HepG2 (cell line): ENCODE measurements around the gene SNX9. TPM values are rescaled to one million over a fixed set of nuclear protein-coding genes. Genes with fewer than 3 reads are reported as not detected.
A peak's percentile ranks its signal among the peaks of the same experiment; 100 is the strongest.

Experiments used
- ATF1 ChIP-seq: IDR thresholded peaks from 2 replicates; pipeline ENCODE4 v1.6.1; 2016; ENCODE audit warnings: mild to moderate bottlenecking, control low read depth
- BRD4 ChIP-seq: sonication (generic); formaldehyde crosslinking; IDR thresholded peaks from 2 replicates; pipeline ENCODE4 v1.4.0; 2020; ENCODE audit warnings: missing genetic modification reagents
- FLYWCH1 ChIP-seq: sonication (generic); formaldehyde crosslinking; IDR thresholded peaks from 2 replicates; pipeline ENCODE4 v1.8.1; 2023; ENCODE audit warnings: mild to moderate bottlenecking, missing genetic modification reagents
- FOSL2 ChIP-seq: sonication (generic); formaldehyde crosslinking; IDR thresholded peaks from 2 replicates; pipeline ENCODE4 v1.4.0; 2020; ENCODE audit warnings: missing genetic modification reagents
- JUNB ChIP-seq: sonication (generic); formaldehyde crosslinking; IDR thresholded peaks from 2 replicates; pipeline ENCODE4 v1.8.0; 2022; ENCODE audit warnings: missing genetic modification reagents, mild to moderate bottlenecking, borderline replicate concordance
- KAT7 ChIP-seq: IDR thresholded peaks from 2 replicates; pipeline ENCODE4 v1.6.1; 2018; ENCODE audit warnings: borderline replicate concordance, missing compliant biosample characterization
- RAD21 ChIP-seq: fragments of 450-650 bp; formaldehyde crosslinking; IDR thresholded peaks from 2 replicates; pipeline ENCODE4 v1.5.0; 2020; ENCODE audit warnings: mild to moderate bottlenecking
- SP1 ChIP-seq, 2 experiments: fragments of 450-650 bp in 1 of 2; sonication (generic) in 1 of 2; formaldehyde crosslinking in 1 of 2; IDR thresholded peaks; 2 replicates each; pipeline versions ENCODE4 v1.4.0 to v1.6.1; 2016 to 2020; ENCODE audit warnings: missing genetic modification reagents in 1 of 2
- ZNF160 ChIP-seq: sonication (generic); formaldehyde crosslinking; IDR thresholded peaks from 2 replicates; pipeline ENCODE4 v1.8.0; 2022; ENCODE audit warnings: mild to moderate bottlenecking, inconsistent platforms, missing genetic modification reagents
- ZNF20 ChIP-seq: sonication (generic); formaldehyde crosslinking; IDR thresholded peaks from 2 replicates; pipeline ENCODE4 v1.4.0; 2020; ENCODE audit warnings: mild to moderate bottlenecking, moderate library complexity, missing genetic modification reagents
- ZNF24 ChIP-seq: fragments of 450-650 bp; IDR thresholded peaks from 2 replicates; pipeline ENCODE4 v1.6.1; 2017; ENCODE audit warnings: antibody characterized with exemption, mild to moderate bottlenecking
- ZNF468 ChIP-seq: sonication (generic); formaldehyde crosslinking; IDR thresholded peaks from 2 replicates; pipeline ENCODE4 v1.8.0; 2022; ENCODE audit warnings: mild to moderate bottlenecking, moderate library complexity, missing genetic modification reagents
- ZNF501 ChIP-seq: sonication (generic); formaldehyde crosslinking; IDR thresholded peaks from 2 replicates; pipeline ENCODE4 v1.5.1; 2020; ENCODE audit warnings: mild to moderate bottlenecking, moderate library complexity, missing genetic modification reagents
- ZNF556 ChIP-seq: sonication (generic); formaldehyde crosslinking; IDR thresholded peaks from 2 replicates; pipeline ENCODE4 v1.4.0; 2020; ENCODE audit warnings: mild to moderate bottlenecking, missing genetic modification reagents, borderline replicate concordance
- ZNF83 ChIP-seq: sonication (generic); formaldehyde crosslinking; IDR thresholded peaks from 2 replicates; pipeline ENCODE4 v1.4.0; 2020; ENCODE audit warnings: missing genetic modification reagents, mild to moderate bottlenecking, borderline replicate concordance
- ZSCAN12 ChIP-seq: sonication (generic); formaldehyde crosslinking; IDR thresholded peaks from 2 replicates; pipeline ENCODE4 v1.9.0; 2021; ENCODE audit warnings: mild to moderate bottlenecking, missing genetic modification reagents
- polyA plus RNA-seq, 8 experiments: library from polyadenylated mRNA; depleted of rRNA in 3 of 8; stranded (reverse) in 7 of 8; unstranded in 1 of 8; fragments of >200 nt; fragmentation: Illumina TruSeq in 4 of 8; extraction: Trizol in 4 of 8; gene quantifications; 2 replicates each; pipeline versions ENCODE4 v1.2.1 to v1.2.3, GENCODE V29; 2011 to 2016; ENCODE audit warnings: low read depth in 4 of 8, missing spikeins in 1 of 8, mixed read lengths in 1 of 8; ENCODE audit not compliant: insufficient read depth in 1 of 8
- total RNA-seq, 5 experiments: library from RNA; depleted of rRNA; stranded (reverse); fragments of >200 nt; fragmentation: Illumina TruSeq; extraction: Trizol; gene quantifications; 2 replicates each; pipeline ENCODE4 v1.2.3, GENCODE V29; 2016; ENCODE audit warnings: low read depth in 1 of 5
- TF ChIP-seq, protein P1 (sequence below), 2 experiments: sonication (generic) in 1 of 2; formaldehyde crosslinking in 1 of 2; IDR thresholded peaks; 2 replicates each; pipeline versions ENCODE4 v1.5.1 to v1.6.1; 2011 to 2020; ENCODE audit warnings: borderline replicate concordance in 1 of 2, low read depth in 1 of 2, low read length in 1 of 2, mild to moderate bottlenecking in 1 of 2, missing genetic modification reagents in 1 of 2, moderate library complexity in 1 of 2
- TF ChIP-seq, protein P2 (sequence below): IDR thresholded peaks from 2 replicates; pipeline ENCODE4 v1.6.1; 2016; ENCODE audit warnings: mild to moderate bottlenecking
- TF ChIP-seq, protein P3 (sequence below): sonication (generic); IDR thresholded peaks from 2 replicates; pipeline ENCODE4 v1.6.1; 2016; ENCODE audit warnings: low read depth, borderline replicate concordance
- TF ChIP-seq, protein P4 (sequence below): sonication (generic); formaldehyde crosslinking; IDR thresholded peaks from 2 replicates; pipeline ENCODE4 v1.5.0; 2020; ENCODE audit warnings: mild to moderate bottlenecking, missing genetic modification reagents, moderate library complexity

SNX9 gene
- total and polyA plus RNA-seq, 2 of the 13 experiments (the other 11 are each of a cell fraction or from before 2014, with no cell fraction given) = 21.9 to 36.0 TPM

DNA sequence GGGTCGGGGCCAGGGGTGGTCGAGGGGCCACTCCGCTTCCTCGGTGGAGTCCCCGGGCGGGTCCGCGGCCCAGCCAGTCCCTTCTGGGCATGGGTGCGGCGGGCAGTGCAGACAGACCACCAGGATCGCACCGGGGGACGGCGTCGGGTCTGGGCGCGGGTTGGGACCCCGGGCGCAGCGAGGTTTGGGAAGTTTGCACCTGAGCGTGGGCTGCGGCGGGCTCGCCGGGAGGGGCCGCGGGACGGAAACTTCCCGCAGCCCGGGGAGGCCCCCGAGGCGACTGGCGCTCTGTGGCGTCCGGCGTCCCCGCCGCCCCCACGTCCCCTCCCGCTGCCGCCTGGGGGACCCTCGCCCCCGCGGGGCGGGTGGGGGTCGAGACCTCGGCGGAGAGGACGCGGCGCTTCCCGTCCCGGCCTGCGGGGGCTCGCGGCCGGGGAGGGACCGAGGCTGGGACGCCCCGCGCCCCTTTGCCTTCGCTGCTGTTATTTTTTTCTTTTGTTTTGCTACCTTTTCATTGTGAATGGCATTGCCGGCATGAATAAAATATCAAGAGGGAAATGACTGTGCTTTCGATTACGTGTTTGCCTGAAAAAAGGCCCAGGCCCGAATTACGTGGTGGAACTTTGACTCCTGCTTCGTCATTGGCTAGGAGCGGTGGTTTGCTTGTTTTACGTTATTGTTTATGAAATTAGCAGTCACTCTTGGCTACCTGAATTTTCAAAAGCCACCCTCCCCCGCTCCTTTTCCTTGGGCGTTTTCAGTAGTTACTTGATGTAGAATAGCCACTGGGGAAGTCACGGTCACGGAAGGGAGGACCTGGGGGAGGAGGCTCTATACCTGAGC lies 703 bp downstream of the SNX9 start (continued):
- TF ChIP-seq, protein P1, sequence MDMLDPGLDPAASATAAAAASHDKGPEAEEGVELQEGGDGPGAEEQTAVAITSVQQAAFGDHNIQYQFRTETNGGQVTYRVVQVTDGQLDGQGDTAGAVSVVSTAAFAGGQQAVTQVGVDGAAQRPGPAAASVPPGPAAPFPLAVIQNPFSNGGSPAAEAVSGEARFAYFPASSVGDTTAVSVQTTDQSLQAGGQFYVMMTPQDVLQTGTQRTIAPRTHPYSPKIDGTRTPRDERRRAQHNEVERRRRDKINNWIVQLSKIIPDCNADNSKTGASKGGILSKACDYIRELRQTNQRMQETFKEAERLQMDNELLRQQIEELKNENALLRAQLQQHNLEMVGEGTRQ (IDR thresholded peaks at IDR 0.05; ENCODE audit: low read depth, low read length) = no peak
- TF ChIP-seq, protein P1 (CRISPR knock-in tag; IDR thresholded peaks at IDR 0.05; ENCODE audit: borderline replicate concordance) = no peak
- TF ChIP-seq, protein P2, sequence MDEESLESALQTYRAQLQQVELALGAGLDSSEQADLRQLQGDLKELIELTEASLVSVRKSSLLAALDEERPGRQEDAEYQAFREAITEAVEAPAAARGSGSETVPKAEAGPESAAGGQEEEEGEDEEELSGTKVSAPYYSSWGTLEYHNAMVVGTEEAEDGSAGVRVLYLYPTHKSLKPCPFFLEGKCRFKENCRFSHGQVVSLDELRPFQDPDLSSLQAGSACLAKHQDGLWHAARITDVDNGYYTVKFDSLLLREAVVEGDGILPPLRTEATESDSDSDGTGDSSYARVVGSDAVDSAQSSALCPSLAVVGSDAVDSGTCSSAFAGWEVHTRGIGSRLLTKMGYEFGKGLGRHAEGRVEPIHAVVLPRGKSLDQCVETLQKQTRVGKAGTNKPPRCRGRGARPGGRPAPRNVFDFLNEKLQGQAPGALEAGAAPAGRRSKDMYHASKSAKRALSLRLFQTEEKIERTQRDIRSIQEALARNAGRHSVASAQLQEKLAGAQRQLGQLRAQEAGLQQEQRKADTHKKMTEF (CRISPR knock-in tag) = no peak
- TF ChIP-seq FOSL2 (CRISPR knock-in tag) = peak; percentile 69
- peak; percentile 54; the same call in 1 of the 2 replicates for TF ChIP-seq KAT7 (CRISPR knock-in tag)
- TF ChIP-seq SP1 (IDR thresholded peaks at IDR 0.05) = no peak
- TF ChIP-seq SP1 (CRISPR knock-in tag; IDR thresholded peaks at IDR 0.05) = no peak
- peak; percentile 49 for TF ChIP-seq ZSCAN12 (CRISPR knock-in tag)
- TF ChIP-seq ZNF20 (CRISPR knock-in tag) = no peak
- TF ChIP-seq BRD4 = peak; percentile 66
- no peak for TF ChIP-seq ZNF24
- no peak; the same call in 1 of the 2 replicates for TF ChIP-seq ZNF160 (CRISPR knock-in tag)
- TF ChIP-seq, protein P3, sequence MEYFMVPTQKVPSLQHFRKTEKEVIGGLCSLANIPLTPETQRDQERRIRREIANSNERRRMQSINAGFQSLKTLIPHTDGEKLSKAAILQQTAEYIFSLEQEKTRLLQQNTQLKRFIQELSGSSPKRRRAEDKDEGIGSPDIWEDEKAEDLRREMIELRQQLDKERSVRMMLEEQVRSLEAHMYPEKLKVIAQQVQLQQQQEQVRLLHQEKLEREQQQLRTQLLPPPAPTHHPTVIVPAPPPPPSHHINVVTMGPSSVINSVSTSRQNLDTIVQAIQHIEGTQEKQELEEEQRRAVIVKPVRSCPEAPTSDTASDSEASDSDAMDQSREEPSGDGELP = no peak
- no peak; the same call in 1 of the 2 replicates for TF ChIP-seq ZNF83 (CRISPR knock-in tag)
- no peak for TF ChIP-seq FLYWCH1
- no peak for TF ChIP-seq ZNF468 (CRISPR knock-in tag)
- 0 out of 2 replicates have a peak, but pooled peaks have one; percentile 34 for TF ChIP-seq RAD21 (CRISPR knock-in tag)
- TF ChIP-seq ATF1 (CRISPR knock-in tag) = peak; percentile 40; the same call in 1 of the 2 replicates
- TF ChIP-seq ZNF556 = 0 out of 2 replicates have a peak, but pooled peaks have one; percentile 26
- TF ChIP-seq ZNF501 = peak; percentile 58
- TF ChIP-seq, protein P4, sequence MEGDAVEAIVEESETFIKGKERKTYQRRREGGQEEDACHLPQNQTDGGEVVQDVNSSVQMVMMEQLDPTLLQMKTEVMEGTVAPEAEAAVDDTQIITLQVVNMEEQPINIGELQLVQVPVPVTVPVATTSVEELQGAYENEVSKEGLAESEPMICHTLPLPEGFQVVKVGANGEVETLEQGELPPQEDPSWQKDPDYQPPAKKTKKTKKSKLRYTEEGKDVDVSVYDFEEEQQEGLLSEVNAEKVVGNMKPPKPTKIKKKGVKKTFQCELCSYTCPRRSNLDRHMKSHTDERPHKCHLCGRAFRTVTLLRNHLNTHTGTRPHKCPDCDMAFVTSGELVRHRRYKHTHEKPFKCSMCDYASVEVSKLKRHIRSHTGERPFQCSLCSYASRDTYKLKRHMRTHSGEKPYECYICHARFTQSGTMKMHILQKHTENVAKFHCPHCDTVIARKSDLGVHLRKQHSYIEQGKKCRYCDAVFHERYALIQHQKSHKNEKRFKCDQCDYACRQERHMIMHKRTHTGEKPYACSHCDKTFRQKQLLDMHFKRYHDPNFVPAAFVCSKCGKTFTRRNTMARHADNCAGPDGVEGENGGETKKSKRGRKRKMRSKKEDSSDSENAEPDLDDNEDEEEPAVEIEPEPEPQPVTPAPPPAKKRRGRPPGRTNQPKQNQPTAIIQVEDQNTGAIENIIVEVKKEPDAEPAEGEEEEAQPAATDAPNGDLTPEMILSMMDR (CRISPR knock-in tag) = no peak; the same call in 1 of the 2 replicates
- no peak for TF ChIP-seq JUNB (CRISPR knock-in tag)
